Measurements from ENCODE around the gene XYLT1.

The XYLT1 gene

DNA sequence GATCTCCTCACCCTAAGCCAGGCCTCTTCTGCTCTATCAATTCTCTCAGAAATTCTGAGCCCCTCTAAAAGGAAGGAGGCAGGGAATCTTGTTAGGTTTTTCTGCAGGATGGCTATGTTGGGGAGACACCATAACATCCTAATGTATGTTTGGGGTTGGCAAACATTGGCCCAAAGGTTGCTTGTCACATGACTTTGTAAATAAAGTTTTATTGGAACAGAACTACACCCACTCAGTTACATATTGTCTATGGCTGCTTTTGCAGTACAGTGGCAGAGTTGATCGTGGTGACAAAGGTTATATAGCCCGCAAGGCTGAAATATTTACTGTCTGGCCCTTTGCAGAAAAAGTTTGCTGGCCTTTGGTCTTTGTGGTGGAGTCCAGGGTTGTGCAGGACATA, 409.4 kb downstream of the XYLT1 start:
- TF ChIP-seq ZFX (IDR thresholded peaks at IDR 0.05; ENCODE audit: borderline replicate concordance), result no peak
- TF ChIP-seq, protein P1, sequence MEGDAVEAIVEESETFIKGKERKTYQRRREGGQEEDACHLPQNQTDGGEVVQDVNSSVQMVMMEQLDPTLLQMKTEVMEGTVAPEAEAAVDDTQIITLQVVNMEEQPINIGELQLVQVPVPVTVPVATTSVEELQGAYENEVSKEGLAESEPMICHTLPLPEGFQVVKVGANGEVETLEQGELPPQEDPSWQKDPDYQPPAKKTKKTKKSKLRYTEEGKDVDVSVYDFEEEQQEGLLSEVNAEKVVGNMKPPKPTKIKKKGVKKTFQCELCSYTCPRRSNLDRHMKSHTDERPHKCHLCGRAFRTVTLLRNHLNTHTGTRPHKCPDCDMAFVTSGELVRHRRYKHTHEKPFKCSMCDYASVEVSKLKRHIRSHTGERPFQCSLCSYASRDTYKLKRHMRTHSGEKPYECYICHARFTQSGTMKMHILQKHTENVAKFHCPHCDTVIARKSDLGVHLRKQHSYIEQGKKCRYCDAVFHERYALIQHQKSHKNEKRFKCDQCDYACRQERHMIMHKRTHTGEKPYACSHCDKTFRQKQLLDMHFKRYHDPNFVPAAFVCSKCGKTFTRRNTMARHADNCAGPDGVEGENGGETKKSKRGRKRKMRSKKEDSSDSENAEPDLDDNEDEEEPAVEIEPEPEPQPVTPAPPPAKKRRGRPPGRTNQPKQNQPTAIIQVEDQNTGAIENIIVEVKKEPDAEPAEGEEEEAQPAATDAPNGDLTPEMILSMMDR (IDR thresholded peaks at IDR 0.05), result no peak
- H3K27ac ChIP-seq, result no peak overlapping the region

DNA sequence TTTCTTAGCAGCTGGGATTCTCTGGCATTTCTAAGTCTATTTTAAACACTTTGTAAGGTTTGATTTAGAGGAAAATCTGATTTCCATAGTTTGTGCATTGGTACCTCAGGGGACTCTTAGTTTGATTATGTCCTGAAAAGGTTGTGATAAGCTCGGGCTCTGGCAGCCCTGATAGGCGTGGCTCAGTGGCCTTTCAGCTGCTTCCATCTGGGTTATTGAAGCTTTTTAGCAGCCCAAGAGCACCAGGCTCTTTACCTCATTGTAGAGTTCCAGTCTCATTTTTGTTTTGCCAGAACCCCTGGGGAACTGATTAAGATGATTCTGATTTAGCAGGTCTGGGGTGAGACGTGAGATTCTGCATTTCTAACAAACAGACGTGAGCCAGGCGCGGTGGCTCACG, 412.3 kb downstream of the XYLT1 start:
- TF ChIP-seq, protein P1 (IDR thresholded peaks at IDR 0.05), result no peak
- no peak for TF ChIP-seq ZFX (IDR thresholded peaks at IDR 0.05; ENCODE audit: borderline replicate concordance)

DNA sequence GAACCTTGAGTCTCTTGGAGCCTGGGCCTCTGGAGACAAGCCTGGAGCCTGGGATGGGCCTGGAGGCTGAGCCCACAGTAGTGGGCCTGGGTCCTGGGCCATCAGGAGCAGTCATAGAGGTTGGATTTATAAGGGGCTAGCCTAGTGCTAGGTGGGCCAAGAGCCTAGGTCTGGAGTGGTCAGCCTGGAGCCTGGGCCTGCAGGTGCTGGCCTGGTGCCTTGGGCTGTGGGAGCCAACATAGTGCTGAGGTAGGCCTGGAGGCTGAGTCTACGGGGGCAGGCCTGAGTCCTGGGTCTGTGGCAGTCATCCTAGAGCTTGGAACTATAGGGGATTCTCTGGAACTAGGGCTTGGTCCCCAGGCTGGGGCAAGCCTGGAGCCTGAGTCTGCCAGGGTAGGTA, 414.1 kb downstream of the XYLT1 start:
- H3K27ac ChIP-seq, result no peak overlapping the region
- TF ChIP-seq ZFX (IDR thresholded peaks at IDR 0.05; ENCODE audit: borderline replicate concordance), result no peak
- TF ChIP-seq, protein P1 (IDR thresholded peaks at IDR 0.05), result no peak

More for the DNA sequence above, 412.3 kb downstream of the XYLT1 start:
- H3K27ac ChIP-seq, result no peak overlapping the region

DNA sequence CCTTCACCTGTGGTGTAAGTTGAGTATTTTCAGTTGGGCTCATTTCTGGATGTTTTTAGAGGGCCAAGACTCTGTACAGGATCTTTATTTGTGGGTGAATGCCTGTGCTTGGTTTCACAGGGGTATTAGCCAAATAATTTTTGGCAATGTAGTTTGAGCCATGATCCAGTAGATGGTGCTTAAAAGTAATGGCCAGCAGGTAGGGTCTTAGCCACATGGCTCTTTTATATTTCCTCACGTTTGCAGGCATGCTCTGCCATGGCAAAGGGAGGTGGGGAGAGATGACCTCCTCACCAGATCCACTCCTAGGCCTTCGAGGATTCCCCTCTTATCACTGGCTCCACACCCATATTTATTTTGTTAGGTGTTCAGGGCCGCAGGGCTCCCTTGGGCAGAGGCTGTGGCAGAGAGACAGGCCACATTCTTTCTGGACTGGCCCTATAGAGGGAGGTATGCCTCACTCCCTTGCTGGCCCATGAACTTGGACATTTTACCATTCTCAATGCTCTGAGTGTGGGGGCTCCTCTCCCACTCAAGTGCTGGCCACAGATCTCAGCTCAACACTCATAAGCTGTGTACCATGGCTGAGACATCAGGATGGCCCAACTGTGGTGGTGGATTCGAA, 417.1 kb downstream of the XYLT1 start:
- no peak for TF ChIP-seq ZFX (IDR thresholded peaks at IDR 0.05; ENCODE audit: borderline replicate concordance)
- TF ChIP-seq, protein P1 (IDR thresholded peaks at IDR 0.05), result no peak
- H3K27ac ChIP-seq, result no peak overlapping the region
